PC-9 (cell line): ENCODE measurements around the gene SELENON.

Experiments
- CTCF ChIP-seq: fragments of 200-600 bp; sonication (generic); conservative IDR thresholded peaks from 2 replicates; pipeline ENCODE4 v1.6.1; 2017; ENCODE audit warnings: mixed run types, antibody characterized with exemption, mild to moderate bottlenecking, moderate library complexity
- EZH2 ChIP-seq: fragments of 200-600 bp; sonication (generic); IDR thresholded peaks from 2 replicates; pipeline ENCODE4 v1.8.0; 2017; ENCODE audit warnings: antibody characterized with exemption, low read depth

GRCh38 chr1:25799935-25800702 is at the start of gene SELENON:
- TF ChIP-seq CTCF (no peak), EZH2 (no peak)
